Measurements from ENCODE around the gene HOXD4.

HOXD4 gene

DNA sequence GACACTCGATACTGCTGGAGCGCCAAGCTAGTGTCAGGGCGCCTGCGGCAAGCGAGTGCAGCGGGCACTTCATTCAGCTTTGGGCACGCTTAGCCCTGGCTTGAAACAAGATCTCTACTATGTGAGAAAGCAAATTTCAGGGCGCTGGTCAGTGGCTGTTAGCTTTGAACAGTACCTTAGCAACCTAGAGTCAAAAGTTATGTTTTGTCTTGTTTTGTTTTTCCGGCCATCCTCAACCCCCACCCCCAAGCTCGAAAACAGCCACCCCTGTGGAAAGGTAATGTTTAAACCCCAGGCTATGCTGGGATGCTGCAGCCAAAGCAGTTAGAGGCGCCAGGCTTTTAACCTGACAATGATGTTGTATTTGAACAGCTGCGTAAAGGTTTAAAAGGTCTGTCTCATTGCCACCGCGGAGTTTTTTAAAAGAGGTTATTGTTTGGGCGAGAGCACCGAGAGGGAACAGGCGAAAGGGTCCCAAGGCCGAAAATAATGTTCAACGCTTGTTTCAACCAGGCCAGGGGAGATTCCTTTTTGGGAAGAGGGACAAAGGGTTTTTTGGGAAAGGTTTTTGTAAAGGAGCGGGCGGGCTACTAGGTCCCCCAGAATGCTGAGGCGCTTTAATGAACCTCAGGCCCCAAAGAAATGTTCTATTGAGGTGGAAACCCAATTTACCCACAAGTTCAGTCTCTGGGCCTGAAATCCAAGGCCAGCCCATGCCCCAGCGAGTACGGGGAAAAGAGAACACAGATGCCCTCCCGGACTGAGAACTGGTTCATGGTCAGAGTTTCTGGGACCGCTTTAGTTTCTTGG, 37.0 kb upstream of the HOXD4 start:
- no peak for DNase-seq (ENCODE audit: low read depth)

DNA sequence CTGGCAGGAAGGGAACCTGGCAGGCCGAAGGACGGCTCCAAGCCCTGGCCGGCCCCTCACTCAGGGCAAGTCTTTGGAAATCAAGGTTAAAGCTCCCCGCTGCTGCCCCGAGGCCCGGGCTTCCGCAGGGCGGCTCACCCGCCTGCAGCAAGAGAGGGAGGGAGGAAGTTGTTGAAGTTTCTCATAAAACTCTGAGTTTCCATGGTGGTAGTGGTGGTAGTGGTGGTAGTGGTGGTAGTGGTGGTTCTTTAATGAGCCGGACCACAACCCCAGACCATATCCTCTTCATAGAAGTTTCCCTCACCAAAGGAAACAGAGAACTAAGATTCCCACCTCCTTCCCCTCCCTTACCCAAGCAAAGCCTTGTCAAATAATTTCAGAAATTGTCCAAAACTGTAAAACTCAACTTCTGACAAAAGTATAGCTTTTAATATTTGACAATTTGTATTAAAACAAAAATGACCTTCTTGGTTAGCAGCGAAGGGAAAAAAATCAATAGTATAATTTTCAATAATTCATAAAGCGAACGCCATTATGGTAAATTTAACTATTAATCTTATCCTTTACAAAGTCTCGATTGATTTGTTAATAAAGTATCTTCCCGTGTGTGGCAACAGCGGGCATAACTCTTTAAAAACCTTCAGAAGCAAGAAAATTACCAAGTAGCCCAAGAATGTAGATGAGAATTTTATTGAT, 36.3 kb upstream of the HOXD4 start:
- no peak for DNase-seq (ENCODE audit: low read depth)

DNA sequence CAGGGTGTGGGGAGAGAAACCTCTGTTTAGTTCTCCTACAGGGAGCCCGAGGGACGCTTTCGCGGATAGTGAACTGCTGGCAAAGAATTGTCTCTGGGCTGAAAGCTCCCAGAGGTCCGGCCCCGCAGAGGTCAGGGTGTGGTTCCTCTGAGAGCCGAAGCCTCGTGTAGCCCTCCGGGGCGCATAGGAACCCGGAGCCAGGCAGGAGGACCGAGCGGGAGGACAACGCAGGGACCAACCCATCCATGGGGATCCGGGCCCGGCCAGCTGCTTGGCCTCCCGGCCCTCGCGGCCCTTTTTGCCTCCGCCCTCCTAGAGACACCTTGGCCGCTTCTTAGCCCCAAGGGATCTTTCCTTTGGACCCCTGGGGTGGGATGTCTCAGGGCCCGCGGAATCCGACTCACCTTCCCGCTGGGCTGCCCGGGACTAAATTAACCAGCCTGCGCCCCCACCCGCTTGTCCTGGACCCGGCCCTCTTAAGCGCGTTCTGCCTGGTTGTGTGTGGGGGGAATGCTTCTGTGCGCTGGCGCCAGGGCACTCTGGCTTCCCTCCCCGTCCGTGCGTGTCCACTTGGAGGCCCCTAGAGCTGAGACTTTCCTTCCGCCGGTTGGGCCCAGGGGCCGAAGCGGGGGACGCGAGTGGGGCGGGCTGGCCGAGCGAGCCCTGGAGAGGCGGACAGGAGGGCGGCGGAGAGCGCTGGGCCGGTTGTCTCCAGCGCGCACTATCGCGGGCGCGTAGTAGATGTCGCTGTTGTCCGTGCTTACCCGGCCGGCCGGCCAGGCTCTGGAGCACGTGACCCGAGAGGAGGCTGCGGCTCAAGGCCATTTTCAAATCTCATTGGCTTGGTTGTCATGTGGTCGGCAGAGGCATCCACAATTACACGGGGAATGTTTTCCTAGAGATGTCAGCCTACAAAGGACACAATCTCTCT, 35.2 kb upstream of the HOXD4 start, which contains the start of gene HOXD10:
Gene HOXD10 (plus strand): TSS at position 896 of the 931 bp plus-strand sequence. CDS start 56 bp downstream, outside the sequence.
- no peak for DNase-seq (ENCODE audit: low read depth)

DNA sequence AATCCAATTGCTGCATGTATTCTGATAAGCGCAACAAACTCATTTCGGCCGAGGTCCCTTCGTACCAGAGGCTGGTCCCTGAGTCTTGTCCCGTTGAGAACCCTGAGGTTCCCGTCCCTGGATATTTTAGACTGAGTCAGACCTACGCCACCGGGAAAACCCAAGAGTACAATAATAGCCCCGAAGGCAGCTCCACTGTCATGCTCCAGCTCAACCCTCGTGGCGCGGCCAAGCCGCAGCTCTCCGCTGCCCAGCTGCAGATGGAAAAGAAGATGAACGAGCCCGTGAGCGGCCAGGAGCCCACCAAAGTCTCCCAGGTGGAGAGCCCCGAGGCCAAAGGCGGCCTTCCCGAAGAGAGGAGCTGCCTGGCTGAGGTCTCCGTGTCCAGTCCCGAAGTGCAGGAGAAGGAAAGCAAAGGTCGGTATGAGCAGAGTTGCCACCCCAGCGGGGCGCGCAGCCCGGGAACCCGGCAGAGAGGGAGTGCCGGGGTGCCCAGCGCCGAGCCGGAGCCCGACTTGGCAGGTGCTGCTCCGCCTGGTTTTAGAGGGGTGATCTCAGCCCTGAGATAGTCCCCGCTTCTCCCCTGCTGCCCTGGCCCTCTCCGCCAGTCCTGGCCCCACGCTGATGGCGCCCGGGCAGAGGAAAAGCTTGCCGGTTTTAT, 34.1 kb upstream of the HOXD4 start:
- DNase-seq (ENCODE audit: low read depth), result no peak

DNA sequence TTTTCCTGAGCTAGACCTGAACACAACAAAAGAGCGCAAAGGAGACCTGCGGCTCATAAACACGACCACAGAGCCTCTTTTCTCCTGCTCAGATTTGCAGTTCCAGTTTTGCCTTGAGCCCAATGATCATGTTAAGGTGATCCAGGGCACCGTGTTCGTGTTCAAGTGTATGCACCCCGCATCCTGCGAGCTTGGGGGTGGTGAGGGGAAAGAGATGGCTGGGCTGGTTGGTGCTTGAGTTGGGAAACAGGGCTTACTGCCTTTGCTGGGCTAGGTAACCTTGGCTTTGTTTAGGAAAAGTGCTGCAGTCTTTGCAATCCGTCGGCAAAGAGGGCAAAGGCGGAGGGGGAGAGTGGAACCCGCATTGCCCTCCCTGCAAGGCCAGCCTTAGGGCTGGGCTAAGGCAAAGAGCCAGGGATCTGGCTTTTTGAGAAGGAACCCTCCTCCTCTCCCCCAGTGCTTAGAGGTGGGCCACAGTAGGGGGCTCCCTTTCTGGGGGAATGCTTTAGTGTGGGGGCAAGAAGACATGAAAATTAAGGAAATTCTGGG, 33.5 kb upstream of the HOXD4 start:
- no peak for DNase-seq (ENCODE audit: low read depth)

DNA sequence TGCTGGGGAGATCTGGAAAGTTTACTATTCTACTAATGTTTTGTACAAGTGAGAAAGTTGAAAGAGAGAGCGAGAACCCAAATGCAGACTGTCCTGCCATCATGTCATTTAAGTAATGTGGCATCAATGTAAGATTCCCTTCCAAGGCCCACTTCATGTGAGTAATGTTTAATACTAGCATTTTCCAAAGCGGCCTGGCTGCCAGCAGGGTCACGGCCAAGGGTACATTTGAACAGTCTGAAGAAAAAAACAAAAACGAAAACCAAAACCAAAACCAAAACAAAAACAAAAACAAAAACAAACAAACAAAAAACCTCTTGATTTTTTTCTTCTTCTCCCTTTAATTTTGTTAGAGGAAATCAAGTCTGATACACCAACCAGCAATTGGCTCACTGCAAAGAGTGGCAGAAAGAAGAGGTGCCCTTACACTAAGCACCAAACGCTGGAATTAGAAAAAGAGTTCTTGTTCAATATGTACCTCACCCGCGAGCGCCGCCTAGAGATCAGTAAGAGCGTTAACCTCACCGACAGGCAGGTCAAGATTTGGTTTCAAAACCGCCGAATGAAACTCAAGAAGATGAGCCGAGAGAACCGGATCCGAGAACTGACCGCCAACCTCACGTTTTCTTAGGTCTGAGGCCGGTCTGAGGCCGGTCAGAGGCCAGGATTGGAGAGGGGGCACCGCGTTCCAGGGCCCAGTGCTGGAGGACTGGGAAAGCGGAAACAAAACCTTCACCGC, 32.6 kb upstream of the HOXD4 start:
- DNase-seq (ENCODE audit: low read depth), result no peak

DNA sequence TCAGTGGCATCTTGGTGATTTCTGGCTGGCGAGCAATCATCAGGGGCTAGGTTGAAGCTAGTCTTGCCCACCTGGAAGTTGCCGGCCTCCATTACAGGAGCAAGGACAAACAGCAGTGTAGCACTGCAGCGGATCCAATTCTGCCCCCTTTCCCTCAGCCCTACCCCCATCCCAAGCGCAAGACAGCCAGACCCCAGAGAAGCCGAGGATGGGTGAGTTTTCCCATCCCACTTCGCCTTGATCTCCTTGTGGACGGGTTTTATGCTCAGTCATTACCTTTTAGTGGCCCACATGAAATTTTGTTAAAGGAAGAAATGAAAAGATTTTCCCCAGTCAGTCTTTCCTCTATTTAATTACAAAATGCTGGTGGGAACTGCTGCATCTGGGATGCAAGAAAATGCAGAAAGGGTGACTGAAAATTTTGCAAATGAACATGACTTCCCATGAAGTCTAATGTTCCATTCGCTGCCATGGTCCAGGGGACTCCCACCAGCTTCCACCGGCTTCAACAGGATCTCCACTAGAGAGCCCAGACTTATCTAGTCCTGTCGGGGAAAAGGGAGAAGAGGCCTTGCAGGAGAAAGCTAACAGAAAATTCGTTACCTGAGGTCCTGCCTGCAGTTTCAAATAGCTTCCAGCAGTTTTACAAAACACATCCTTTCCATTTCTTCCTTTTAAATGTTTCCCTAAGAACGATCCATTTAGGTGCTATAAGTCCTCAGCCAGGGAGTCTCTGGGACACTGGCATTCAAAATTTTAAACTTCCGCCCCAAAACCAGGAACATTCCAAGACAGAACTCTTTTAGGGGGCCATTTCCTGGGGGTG, 30.8 kb upstream of the HOXD4 start:
- DNase-seq (ENCODE audit: low read depth), result no peak

DNA sequence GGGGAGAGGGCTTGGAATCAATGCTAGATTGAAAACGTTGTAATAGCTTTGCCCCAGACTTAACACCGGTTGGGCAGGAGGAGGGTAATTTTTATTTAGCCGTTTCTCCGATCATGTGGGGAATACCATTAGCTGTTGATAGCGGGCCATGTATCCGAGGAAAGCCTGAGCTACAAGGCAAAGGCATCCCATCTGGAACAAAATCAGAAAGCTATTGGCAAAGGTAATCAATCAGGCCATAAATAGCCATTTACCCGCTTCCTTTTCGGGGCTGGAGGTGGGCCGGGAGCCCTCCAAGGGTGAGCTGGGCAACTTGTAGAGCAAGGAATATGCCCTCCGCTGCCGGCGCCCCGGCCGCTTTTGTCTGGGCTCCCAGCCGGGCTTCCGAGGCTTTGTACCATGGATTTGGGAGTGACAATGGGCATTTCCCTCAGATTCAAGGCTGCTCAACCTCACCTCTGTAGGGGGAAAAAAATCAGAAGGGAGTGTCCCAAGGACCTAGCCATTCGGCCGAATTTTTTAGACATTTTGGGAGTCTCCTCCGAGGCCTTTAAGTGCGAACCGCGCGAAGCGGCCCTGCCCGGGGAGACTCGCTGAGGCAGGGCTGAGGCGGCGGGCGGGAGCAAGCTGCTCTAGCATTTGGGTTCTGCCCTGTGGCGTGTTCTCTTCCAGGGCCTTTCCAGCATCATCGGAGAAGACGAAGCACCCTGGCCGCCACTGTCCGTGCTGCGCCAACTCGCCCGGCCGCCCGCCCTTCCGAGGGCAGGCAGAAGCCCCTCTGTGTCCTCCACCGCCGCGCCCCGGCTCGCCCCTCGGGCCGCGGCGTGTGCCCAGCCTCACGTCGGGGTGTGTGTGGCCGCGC, 29.9 kb upstream of the HOXD4 start:
- DNase-seq (ENCODE audit: low read depth), result no peak

DNA sequence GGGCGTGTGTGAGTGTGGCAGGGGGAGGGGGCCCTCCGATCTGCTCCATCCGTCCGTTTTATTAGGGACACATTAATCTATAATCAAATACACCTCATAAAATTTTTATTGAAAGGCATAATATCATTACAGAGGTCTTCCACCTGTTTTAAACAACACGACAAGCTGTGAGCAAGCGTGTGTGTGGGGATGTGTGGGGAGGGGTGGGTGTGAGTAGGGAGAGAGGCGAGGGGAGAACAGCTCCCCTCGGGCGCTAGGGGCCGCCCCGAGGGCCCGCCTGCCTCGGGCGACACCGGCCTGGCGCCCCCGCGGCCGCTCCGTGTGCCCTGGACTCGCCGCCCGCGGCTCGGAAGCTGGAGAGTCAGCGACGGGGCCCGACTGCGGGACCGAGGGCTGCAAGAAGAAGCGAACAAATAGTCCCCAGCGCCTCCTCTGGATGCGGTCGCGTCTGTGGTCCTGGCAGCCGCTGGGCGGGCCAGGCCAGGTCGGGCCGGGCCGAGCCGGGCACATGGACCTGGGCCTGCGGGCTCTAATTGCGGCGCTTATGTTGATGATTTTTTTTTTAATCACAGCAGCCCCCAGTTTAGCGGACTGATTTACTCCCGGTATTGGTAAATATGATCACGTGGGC, 29.2 kb upstream of the HOXD4 start:
- no peak for DNase-seq (ENCODE audit: low read depth)

DNA sequence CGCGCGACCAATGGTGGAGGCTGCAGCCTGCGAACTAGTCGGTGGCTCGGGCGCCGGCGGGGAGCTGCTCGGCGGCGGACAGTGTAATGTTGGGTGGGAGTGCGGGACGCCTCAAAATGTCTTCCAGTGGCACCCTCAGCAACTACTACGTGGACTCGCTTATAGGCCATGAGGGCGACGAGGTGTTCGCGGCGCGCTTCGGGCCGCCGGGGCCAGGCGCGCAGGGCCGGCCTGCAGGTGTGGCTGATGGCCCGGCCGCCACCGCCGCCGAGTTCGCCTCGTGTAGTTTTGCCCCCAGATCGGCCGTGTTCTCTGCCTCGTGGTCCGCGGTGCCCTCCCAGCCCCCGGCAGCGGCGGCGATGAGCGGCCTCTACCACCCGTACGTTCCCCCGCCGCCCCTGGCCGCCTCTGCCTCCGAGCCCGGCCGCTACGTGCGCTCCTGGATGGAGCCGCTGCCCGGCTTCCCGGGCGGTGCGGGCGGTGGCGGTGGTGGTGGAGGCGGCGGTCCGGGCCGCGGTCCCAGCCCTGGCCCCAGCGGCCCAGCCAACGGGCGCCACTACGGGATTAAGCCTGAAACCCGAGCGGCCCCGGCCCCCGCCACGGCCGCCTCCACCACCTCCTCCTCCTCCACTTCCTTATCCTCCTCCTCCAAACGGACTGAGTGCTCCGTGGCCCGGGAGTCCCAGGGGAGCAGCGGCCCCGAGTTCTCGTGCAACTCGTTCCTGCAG, 28.5 kb upstream of the HOXD4 start, which contains the start of gene HOXD9:
Gene HOXD9 (plus strand): TSS at position 37 of the 728 bp plus-strand sequence. CDS start 50 bp downstream, at position 87.
- DNase-seq (ENCODE audit: low read depth), result no peak

DNA sequence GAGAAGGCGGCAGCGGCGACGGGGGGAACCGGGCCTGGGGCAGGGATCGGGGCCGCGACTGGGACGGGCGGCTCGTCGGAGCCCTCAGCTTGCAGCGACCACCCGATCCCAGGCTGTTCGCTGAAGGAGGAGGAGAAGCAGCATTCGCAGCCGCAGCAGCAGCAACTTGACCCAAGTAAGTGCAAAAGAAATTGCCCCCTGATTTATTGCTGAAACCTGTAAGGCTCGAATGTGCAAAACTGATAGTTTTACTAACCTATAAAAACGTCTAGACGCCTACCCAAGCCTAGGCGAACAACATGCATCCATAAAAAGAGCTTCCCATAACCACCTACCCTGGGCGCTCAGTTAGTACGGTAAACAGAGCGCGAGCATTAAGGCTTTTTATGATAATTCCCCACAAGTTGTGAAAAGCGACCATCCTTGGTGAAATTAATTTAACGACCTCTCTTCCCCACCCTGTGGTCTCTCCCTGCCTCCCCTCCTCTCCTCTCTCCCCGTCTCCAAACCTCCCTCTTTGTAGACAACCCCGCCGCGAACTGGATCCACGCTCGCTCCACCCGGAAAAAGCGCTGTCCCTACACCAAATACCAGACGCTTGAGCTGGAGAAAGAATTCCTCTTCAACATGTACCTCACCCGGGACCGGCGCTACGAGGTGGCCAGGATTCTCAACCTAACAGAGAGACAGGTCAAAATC, 27.8 kb upstream of the HOXD4 start:
- no peak for DNase-seq (ENCODE audit: low read depth)

DNA sequence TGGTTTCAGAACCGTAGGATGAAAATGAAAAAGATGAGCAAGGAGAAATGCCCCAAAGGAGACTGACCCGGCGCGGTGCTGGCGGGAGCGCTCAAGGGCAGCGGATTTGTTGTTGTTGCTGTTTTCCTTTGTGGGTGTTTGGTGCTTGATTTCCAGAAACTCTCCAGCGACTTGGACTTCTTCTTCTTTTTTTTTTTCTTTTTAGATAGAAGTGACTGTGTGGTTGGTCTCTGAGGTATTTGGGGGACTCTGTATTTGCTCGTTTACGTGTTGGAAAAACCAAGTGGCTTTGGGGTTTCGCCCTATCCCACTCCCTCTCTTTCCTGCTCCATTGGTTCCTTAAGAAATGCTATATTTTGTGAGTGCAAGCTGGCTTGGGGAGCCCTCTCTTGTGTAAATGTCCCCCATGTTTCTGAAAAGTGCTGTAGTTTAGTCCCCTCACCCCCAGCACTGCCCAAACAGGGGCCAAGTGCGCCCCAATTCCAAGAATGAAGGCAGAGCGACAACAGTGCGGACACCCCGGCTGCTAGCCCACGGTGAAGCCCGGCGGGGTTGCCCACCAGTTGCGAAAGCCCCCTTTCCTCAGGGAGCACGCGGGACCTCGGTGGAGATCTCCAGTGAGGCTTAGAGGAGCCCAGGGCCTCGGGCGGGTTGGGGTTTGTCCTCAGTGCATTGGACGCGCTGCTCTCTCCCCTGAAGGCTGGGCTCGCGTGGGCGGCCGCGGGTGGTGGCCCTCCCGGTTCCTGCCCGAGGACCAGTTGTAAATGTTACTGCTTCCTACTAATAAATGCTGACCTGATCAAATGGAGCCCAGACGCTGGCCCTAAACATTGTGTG, 27.0 kb upstream of the HOXD4 start:
- no peak for DNase-seq (ENCODE audit: low read depth)

DNA sequence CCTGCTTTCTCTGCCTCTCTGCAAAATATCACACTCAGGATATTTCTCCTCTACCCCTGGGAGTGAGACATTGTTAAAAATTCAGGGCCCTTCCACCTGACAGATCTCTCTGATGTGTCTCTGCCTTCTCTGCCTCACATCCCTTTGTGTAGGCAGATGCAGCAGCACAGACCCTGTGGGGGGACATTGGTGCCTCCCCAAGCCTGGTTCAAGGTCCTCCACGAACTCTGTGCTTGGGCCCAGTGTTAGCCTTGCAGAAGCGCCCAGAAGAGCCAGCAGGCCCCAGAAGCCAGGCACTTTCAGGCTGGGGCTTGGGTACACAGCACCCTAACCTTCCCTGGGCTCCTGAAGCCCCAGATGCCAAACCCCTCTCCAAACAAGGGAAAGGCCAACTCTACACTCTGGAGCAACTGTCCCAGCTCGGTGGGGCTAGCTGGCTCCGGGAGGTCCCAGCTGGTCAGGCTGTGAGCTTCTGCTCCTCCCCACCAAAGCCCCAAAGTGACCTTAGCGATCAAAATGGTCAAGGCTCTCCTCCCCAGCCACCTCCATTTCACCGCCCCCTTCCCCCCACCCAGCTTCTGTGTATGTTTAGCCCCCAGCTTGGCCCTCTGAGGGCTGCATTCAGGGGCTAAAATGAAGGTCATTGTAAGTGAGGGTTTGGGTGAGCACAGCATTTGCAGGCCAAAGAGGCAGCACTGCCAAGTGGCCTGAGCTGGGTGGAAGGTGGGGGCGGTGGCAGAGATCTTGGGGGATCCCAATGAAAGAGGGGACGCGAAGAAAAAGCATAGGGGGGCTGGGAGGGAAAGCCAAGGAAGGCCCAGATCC, 26.2 kb upstream of the HOXD4 start:
- DNase-seq (ENCODE audit: low read depth), result no peak

DNA sequence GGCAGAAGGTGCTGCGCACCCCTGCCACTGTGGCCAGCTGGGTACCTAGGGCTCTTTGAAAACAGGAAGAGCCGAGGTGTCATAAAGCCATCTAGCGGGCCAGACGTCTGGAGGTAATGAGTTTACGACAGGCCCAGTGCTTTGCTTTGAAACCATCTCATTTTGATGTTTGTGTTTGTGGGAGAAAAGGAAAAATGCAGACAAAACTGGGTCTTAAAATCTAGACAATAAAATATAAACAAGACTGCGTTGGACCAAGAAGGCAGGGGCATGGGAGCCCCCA, 25.6 kb upstream of the HOXD4 start:
- no peak for DNase-seq (ENCODE audit: low read depth)
